ENCODE results near the gene DEUP1. TPM values are rescaled to one million over a fixed set of nuclear protein-coding genes. Genes with fewer than 3 reads are reported as not detected.

Gene DEUP1
- total RNA-seq, 4 donors from 2014 or later, result not detected

GRCh38 chr11:93468290-93468689 lies 137.7 kb downstream of the DEUP1 start:
- DNase-seq (ENCODE audit: low spot score in 2 of 2), result no peak
- WGBS, 2 donors, result 74 to 76% methylated on average over 5 of the region's 5 CpGs
- no peak overlapping the region for H3K4me3 ChIP-seq (ENCODE audit: low read depth, poor library complexity, severe bottlenecking)
- intact Hi-C loops (cut with DNase I; ENCODE audit: low total_unique reads), result no loop called here
- TF ChIP-seq CTCF (IDR thresholded peaks at IDR 0.05), result no peak
- no peak for TF ChIP-seq POLR2A (IDR thresholded peaks at IDR 0.05)

DNA sequence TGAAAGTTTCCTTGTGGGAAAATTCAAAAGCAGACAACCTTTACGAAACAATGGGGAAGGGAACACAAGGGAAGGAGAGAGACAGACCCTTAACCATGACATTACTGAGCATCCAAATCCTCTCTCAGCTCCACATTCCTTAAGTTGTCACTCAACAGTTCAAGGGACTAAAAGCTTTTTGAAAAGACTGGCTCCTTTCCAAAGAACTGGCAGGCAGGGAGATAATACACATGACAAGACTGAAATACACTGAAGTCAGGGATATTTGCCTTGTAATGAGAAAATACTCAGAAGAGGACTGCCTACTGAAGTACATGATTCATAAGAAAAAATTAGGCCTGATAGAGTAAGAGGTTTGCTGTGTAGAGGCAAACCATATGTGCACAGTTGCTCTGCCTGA lies 143.6 kb downstream of the DEUP1 start:
- intact Hi-C loops (cut with DNase I; ENCODE audit: low total_unique reads), result no loop called here
- no peak for DNase-seq (ENCODE audit: low spot score in 2 of 2)
- H3K4me3 ChIP-seq (ENCODE audit: low read depth, poor library complexity, severe bottlenecking), result no peak overlapping the region
- 82 to 97% methylated on average over 1 of the region's 1 CpG for WGBS, 2 donors
- TF ChIP-seq CTCF (IDR thresholded peaks at IDR 0.05) (no peak), POLR2A (IDR thresholded peaks at IDR 0.05) (no peak)

DNA sequence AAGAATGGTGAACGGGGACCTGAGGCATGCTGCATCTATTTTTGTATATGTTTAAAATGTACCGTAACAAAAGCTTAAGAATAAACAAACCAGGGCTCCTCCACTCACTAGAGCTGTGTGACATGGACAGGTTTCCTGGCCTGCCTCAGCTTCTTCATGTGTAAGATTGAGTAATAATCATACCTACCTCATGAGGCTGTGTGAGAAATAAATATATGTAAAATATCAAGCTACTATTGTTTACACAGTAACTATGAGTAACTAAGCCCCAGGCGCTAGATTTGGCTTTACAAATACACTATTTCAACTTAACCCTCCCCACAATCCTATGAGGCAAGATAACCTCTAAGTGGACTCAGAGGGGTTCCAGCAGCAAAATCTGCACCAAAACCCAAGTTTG lies 146.3 kb downstream of the DEUP1 start:
- TF ChIP-seq POLR2A (IDR thresholded peaks at IDR 0.05) (no peak), CTCF (IDR thresholded peaks at IDR 0.05) (no peak)
- WGBS, 2 donors, result 59 to 65% methylated on average over 3 of the region's 3 CpGs
- H3K4me3 ChIP-seq (ENCODE audit: low read depth, poor library complexity, severe bottlenecking), result no peak overlapping the region
- intact Hi-C loops (cut with DNase I; ENCODE audit: low total_unique reads), result no loop called here
- DNase-seq (ENCODE audit: low spot score in 2 of 2), result no peak

DNA sequence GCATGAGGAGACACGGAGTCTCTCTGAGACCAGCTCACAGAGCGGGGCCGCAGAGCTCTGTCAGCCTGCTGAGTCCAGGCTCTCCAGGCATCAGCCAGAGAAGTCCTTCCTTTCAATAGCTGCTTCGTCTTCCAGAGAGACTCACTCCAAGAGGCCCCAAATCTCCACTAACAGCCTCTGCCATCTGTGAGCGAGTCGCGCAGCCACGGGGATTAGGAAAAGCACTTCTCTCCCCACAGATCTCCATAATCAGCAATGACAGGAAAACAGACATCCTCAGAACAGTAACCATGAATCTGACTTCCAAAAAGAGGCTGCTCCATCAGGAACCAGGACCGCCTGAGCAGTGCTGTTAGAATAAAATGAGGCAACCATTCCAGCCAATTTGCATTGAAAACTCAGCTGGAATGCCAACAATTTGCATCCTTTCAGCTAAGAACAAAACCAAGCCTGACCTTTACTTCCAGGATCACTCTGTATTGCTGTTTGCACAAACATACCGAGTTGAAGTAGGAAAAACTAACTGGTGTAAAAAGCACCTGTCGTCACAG lies 147.2 kb downstream of the DEUP1 start:
- WGBS, 2 donors, result 85 to 86% methylated on average over 11 of the region's 11 CpGs
- no peak for DNase-seq (ENCODE audit: low spot score in 2 of 2)
- TF ChIP-seq CTCF (IDR thresholded peaks at IDR 0.05) (no peak), POLR2A (IDR thresholded peaks at IDR 0.05) (no peak)
- H3K4me3 ChIP-seq (ENCODE audit: low read depth, poor library complexity, severe bottlenecking), result no peak overlapping the region
- intact Hi-C loops (cut with DNase I; ENCODE audit: low total_unique reads), result no loop called here

- intact Hi-C loops (cut with DNase I; ENCODE audit: low total_unique reads), result no loop called here
- 94 to 99% methylated on average over 19 of the region's 19 CpGs for WGBS, 2 donors
- no peak overlapping the region for H3K4me3 ChIP-seq (ENCODE audit: low read depth, poor library complexity, severe bottlenecking)
- DNase-seq (ENCODE audit: low spot score in 2 of 2), result no peak
- TF ChIP-seq CTCF (IDR thresholded peaks at IDR 0.05), result no peak
- TF ChIP-seq POLR2A (IDR thresholded peaks at IDR 0.05), result no peak
These were observed 148.3 kb downstream of the DEUP1 start for GRCh38 chr11:93478841-93479240.

- intact Hi-C loops (cut with DNase I; ENCODE audit: low total_unique reads), result no loop called here
- TF ChIP-seq POLR2A (IDR thresholded peaks at IDR 0.05), result no peak
- no peak for TF ChIP-seq CTCF (IDR thresholded peaks at IDR 0.05)
- H3K4me3 ChIP-seq (ENCODE audit: low read depth, poor library complexity, severe bottlenecking), result no peak overlapping the region
- DNase-seq (ENCODE audit: low spot score in 2 of 2), result no peak
- 95 to 96% methylated on average over 6 of the region's 6 CpGs for WGBS, 2 donors
These were observed 149.7 kb downstream of the DEUP1 start for GRCh38 chr11:93480256-93480655.
